GM19238 (cell line): ENCODE measurements around the gene NHLH1.

ENCODE experiments used
- DNase-seq: peaks from one replicate; pipeline ENCODE4 v3.0.0; 2011; ENCODE audit warnings: low spot score; ENCODE audit not compliant: insufficient read length

NHLH1 gene

DNA sequence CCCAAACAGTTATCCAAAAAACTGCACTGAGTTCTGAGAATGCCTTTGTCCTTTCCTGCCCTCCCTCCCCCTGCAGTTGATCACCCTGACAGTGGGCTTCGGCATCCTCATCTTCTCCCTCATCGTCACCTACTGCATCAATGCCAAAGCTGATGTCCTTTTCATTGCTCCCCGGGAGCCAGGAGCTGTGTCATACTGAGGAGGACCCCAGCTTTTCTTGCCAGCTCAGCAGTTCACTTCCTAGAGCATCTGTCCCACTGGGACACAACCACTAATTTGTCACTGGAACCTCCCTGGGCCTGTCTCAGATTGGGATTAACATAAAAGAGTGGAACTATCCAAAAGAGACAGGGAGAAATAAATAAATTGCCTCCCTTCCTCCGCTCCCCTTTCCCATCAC lies 8.8 kb upstream of the NHLH1 start:
- no peak for DNase-seq

DNA sequence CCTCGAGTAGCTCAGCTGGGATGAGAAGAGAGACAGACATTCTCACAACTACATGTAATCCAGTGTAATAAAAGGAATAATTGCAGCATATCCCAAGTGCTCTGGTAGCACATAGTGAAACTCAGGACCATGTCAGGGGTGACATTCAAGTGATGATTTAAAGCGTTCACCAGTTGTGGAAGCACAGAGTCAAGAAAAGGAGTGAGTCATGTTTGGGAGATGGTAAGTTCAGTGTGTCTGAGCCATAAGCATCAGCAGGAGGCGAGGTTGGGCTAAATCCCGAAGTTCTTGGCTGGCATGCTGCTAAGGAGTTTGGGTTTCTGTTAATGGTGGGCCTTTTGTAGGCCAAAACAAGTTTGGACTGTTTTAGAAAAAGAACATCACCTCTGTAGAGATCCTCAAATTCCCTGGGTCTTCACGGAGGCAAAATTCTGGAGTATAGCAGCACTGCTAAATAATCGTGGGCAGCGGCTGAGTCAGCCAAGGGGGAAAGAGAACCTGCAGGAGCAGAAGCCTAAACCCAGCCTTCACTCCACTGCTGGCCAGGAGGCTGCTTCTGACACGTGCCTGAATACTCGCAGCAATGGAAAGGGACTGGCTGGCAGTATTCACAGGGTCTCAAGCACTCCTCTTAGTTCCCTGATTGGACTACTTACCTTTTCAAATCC lies 7.2 kb upstream of the NHLH1 start:
- no peak for DNase-seq

DNA sequence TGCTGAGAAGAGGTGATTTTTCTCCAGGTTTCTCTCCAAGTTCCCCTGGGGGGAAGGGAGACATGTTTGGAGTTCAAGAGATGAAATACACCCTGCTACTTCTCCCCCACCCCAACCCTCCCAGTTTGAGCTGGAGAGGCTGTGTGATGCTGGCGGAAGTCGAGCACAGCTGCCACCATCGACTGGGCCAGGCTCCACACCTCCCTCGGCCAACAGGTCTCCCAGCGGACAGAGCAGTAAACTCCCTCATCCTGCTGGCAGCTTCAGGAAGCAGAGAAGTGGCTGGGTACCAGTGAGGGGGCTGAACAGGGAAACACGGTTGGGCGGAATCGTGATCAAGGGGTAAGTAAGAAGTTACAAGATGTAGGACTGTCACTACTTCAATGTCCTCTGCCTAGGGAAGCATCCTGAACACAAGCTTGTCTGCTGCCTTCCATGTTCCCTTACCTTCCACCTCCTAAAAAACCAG lies 6.6 kb upstream of the NHLH1 start:
- no peak for DNase-seq

DNA sequence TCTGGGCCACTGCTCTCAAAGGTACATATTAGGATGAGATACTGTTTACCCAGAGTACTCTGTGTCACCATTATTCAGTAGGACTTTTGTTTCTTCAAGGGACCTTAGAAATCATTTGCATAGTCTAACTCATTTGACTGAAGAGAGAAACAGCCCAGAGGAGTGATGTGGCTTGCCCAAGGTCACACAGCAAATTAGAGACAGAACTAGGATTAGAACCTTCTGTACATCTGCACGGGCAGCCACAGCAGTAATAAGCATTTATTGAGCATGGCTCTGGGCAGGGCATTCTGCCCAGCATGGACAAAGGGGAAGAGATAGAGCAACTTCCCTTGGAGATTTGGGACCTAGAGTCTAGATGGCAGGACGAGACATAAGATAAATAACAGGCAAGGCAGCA lies 5.7 kb upstream of the NHLH1 start:
- DNase-seq: no peak

DNA sequence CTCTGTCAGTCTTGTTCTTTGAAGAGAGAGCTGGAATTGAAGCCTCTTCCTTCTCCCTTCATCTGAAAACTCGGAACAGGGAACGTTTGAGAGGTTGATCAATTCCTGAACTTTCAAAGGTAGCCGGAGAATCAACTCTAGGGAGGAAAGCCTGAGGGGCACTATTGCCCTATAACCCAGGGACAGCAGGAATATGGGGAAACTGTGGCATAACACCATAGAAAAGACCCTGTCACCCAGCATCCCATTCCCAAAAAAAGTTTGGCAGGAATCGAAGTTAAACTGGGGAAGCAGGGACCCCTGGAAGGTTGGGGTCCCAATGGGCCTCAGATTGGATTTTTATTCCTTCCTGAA lies 5.1 kb upstream of the NHLH1 start:
- no peak for DNase-seq

DNA sequence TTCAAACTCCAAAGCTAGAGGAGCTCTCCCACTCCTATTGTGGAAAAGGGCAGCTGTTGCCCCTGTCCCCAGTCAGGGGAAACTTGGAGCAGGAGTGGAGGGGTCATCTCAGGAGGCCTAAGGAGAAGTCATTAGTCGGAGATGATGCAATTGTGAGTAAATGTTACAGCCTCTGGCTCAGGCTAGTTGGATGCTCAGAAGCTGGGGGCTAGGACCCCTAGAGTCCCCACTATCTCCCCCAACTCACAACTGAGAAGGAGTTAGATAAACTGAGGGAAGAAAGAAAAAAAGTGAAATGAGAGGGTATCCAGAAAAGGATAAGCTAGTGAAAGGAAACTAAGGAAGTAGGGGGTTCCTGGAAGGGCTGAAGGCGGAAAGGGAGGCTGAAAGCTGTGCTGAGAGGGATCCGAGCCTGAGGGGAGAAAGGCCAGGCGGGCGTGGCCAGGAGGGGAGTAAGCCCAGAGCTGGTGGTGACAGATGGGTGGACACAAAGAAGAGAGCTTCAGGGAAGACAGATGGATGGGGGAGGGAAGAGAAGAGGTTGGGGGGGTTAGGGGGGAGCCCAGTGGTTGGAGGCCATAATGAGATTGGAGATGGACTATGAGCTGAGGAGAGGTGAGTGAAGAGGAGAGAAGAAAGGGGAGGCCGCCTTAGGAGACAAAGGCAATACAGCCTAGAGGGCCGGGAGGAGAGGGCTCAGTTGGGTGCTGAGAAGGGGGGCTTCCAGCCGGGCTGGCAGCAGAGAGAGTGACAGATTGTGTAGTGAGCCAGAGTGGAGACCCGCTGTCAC lies 4.5 kb upstream of the NHLH1 start:
- DNase-seq: no peak

DNA sequence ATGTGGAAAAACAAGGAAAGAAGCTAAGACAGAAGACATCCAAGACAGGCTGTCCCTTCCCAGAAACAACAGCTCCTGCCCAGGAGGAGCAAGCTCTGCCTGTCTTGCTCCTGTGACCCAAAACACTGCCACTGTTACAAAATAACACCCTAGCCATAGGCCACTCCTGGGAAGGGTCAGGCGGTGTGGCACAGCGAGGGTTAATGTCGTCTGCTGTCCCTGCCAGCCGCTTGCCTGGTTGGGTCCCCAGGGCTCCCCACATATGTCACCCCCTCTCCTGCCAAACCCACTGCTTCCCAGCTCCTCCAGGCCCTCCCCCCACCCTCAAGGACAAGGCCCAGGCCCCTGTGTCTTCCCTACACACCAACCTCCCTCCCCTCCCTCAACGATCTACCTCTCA lies 3.9 kb upstream of the NHLH1 start:
- no peak for DNase-seq

DNA sequence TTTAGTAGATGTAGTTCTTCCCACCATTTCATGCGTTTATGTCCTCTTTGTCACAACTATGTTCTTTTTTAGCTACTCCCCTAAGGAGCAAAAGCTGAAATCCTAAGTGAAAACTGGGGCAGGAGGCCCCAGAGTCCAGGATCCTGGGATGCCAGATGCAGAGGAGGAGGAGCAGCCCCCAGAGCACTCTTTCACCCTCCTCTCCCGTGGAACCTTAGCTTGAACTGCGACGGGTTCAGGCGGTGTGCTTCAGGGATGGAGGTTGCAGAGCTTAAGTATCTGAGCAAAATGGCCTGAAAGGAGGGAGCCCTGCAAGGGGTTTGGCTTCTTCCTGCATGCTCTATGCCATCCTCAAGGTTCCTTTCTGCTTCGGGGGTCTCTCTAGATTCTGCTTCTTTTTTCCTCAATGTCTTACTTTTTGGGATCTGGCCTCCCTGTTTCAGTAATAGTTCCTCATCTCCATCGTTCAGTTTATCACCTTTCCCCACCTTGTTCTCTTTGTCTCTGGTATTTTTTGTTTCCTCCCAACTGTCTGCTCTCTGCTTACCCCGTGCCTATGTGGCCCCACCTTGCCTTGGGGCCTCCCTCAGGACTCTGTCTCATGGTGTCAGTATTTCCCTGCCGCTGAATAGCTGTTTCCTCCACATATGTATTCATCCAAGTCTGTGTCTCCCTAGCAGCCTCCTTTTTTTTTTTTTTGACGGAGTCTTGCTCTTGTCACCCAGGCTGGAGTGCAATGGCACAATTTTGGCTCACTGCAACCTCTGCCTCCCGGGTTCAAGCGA lies 2.7 kb upstream of the NHLH1 start:
- DNase-seq: no peak

DNA sequence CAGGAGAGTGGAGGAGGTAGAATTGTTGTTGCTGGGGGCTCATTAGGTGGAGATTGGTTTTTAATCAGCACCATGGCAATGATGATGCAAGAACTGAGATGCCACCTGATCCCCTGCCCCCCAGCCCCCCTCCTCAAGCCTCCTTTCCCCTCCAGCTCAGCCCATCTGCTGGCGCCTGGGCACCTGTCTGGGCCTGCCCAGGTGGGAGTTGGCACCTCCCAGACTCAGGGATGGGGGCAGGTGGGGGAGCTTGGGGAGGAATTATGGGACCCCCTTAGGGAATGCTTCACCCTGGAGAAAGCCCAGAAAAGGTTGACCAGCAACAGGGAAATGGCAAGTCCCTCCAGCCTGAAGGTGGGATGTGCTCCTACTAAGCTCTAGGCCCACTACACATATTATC lies 1.5 kb upstream of the NHLH1 start:
- DNase-seq: no peak

DNA sequence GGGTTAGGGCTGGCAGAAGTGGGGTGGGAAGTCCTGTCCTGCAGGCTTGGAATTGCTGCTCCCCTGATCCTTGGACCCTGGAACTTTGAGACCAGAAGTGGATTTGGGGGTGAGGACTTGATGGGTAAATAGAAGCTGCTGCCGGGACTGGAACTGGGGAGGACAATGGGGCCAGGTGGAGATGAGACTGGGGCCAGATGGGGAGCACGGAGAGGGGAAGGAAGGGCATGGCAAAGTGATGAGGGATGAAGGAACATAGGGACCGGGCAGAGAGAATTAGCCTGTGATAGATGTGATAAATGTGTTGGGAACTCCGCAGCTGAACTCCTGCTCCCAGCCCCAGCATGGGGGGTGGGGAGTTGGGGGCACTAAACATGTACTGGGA lies 637 bp downstream of the NHLH1 start:
- DNase-seq: no peak

DNA sequence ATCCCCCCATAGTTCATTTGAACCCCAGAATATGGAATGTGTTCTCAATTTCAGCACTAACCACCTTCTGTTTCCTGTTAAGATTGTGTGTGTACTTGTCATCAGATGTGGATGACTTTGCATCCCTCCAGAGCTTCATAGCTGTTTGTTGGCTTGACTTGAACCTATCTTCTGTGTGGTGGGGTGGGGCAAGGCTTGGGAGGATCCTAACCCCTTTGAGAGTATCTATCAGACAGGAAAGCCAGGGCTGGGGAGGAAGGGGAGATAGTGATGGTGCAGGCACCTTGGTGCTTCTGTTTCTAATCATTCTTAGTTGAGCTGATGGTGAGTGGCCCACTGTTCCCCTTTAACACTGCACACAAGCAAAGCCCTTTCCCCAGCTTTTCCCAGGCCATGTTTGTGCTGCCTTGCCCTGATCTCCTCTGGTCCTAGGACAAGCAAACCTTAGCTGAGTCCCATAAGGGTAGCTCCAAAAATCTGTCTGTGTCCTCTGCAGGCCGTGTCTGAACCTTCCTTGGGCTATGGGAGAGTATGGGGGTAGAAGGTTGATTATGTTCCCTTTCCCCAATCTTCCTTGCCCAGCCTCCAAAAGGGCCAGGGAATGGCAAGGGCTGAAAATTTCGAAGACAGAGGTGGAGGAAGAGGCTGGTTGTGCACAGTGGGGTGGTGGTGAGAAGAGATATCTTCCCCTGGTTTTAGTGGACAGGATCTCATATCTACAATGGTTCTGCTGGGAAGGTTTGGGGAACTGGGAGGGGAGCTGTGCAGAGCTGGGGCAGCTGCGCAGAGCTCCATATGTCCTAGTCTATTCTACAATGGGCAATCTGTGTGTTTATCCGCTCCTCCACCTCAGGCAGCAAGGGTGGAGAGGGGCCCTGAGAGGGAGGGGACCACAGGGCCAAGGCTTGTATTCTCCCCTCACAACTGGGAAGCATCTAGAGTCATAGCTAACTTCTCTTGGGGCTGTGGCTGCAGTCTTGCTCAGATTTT lies 1.4 kb downstream of the NHLH1 start:
- DNase-seq: no peak

DNA sequence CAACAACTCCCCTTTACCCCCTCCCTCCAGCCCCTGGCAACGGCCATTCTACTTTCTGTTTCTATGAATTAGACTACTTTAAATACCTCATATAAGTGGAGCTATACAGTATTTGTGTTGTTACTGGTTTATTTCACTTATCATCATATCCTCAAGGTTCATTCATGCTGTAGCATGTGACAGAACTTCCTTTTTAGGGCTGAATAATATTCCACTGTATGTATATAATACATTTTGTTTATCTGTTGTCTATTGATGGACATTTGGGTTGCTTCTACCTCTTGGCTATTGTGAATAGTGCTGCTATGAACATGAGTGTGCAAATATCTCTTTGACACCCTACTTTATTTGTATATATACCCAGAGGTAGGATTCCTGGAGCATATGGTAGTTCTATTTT lies 2.2 kb downstream of the NHLH1 start:
- DNase-seq: no peak

DNA sequence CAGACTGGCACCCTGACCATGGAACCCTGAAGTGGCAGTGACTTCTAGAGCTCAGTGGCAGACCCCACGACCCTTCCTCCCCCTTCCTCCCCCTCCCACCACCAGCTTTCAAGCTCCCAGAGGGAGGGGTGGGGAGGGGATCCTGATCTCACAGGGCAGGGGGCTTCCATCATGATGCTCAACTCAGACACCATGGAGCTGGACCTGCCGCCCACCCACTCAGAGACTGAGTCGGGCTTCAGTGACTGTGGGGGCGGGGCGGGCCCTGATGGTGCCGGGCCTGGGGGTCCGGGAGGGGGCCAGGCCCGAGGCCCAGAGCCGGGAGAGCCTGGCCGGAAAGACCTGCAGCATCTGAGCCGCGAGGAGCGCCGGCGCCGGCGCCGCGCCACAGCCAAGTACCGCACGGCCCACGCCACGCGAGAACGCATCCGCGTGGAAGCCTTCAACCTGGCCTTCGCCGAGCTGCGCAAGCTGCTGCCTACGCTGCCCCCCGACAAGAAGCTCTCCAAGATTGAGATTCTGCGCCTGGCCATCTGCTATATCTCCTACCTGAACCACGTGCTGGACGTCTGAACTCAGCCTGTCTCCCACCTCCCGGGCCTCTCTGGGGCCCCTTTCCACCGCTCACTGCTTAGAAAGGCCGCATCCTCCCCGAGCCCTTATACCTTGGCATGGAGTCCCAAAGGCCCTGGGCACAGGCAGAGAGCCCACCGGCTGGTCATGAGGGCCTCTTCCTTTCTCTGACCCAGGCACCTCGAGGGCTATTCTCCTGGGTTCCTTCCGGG lies 3.9 kb downstream of the NHLH1 start:
- no peak for DNase-seq

DNA sequence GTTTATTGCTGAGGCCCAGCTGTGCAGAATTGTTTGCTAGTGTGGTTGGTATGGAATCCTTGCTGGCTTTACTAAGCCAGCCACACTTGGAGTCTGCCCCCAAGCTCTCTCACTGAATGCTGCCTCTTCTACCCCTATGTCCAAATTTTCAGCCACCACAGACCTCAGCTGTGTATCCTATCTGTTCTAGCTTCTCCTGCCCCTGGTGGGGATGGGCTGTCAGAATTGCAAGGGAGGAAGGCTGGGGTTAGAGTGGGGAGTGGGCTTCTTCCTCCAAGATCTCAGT lies 4.4 kb downstream of the NHLH1 start:
- no peak for DNase-seq

DNA sequence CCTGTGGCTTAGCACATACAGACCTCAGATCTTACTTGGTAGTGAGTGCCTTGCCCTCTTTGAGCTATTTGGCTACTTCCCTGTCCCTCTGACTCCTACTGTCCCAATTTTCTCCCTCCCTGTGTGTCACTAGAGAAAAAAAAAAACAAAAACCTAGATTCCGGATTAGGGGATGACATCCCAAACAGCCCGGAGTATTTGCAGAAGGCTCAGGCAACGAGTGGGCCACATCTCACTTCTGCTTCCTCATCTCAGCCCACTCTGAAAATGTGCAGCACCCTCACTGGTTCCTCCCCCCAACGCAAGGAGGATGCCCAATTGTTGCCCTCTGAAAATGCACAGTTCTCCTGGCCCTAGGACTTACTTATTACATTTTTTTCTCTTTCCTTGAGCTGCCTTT lies 4.9 kb downstream of the NHLH1 start:
- DNase-seq: no peak

DNA sequence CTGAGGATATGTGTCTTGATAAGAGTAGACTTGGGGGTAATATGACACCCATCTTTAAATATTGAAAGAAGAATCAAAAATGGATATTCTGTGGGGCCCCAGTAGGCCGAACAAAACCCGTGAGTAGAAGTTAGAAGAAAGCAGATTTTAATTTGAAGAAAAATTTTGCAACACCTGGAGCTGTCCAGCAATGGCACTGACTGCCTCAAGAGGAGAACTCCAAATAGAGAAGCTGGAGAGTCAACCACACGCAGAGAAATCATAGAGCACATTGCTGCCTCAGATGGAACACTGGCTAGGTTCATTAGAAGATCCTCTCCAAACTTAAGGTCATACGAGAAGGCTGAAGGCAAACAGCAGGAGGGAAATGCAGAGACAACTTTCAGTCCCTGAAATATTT lies 6.8 kb downstream of the NHLH1 start:
- no peak for DNase-seq

DNA sequence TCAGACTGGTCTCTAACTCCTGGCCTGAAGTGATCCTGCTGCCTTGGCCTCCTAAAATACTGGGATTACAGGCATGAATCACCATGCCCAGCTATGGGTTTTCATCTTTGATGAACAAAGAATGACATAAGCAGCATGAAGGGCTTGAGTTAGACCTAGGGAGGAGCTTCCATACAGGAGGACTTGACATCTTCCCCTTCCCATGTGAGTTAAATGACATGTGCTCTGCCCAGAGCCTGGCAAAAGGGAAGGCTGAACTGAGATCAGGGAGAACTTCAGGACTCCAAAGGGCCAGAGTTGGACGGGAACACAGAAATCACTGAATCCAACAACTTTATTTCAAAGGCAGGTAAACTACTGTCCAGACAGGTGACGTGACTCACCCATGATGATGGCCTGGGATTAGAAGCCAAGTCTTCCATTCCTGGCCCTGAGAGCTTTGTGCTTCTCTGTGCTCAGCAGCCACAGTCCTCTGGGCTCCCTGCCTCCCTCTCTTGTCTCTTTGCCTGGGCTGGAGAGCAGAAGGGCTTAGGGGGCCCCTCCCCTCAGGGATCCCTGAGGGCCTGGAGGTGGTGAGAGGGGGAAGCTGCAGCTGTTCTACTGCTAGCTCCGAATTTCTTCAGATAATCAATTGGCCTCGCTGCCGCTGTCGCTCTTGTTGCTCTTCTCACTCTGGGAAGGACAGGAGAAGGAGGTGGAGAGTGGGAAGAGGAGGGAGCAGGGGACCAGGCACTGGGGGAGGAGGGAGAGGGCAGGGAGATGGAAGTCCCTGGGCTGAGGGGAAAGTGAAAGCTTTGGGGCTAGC lies 7.6 kb downstream of the NHLH1 start:
- no peak for DNase-seq

DNA sequence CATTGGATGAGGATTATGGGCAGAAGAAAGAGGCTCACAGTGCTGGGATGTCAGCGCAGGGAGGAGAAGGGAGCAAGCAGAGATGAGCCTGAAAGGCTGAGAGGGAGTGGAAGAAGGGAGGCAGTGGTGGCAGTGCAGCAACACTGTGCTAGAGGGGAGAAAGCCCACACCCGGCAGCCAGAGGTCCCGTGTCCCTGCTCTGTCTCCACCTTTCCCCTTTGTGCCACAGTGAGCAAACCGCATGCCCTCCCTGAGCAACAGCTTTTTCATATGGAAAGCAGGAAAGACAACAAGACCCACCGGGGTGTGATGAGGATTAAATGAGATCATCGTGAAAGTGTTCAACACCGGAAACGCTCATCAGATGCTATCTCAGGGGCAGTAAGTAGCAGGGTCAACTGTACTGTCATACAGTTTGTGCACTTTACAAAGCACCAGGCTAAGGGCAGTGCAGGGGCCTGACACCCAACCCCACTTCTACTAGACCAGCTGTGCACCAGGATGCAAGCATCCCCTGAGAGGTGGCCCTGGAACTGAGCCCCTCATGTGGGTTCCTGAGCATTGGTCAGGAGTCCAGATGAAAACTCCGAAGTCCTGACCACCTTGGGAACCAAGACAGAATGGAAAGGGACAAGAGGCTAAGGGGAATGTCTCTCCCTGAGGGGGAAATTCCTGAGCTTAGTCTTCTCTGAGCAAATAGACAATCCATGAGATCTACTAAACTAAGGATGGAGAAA lies 9.1 kb downstream of the NHLH1 start:
- DNase-seq: no peak

DNA sequence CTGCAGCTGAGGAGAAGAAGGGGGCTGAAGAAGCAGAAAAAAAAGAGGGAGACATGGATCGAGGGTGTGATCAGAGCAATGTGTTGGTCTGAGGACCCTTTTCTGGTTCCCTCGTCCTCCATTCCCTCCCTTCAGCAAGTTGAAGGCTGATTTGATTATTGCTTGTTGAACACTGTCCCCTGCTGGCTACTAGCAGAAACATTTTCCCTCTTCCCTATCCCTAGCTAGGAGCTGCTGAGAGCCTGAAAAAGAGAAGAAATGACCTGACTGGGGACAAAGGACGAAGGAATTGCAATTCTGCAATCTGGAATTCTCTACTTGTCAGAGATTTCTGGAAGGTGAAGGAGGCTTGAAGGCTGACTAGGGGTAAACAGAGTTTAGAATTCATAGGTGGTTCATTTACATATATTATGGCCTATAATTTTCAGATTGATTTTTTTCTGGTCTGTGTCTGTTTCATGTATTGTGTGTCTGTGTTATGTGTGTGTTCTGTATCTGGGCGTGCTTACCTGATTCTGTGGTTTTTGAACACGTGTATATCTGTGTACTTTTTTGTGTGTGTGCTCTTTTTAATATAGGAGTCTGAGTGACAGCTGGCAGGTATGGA lies 9.8 kb downstream of the NHLH1 start:
- DNase-seq: peak; percentile 54
